ENCODE results near the gene RWDD2A.

DNA sequence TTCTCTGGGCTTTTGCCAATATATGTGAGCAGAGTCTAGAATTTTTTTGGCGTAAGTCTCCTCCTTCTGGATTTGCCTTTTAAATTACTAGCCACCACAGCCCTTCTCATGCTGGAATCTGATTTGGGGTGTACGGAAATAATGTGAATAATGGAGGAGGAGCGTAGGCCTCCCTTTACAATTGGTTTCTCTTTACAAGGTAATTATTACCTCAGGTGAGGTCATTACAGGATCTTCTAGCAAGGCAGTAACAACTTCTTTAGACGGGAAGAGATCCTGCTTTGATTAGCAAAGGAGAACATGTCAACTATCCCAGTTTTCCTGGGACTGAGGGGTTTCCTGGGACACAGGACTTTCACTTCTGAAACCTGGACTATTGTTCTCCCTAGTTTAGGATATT is 8.9 kb downstream of the RWDD2A start:
- TF ChIP-seq ISL1 (CRISPR knock-in tag; IDR thresholded peaks at IDR 0.05) (no peak), OSR1 (CRISPR knock-in tag; IDR thresholded peaks at IDR 0.05) (no peak), GLIS3 (CRISPR knock-in tag; IDR thresholded peaks at IDR 0.05) (no peak), CSRNP3 (CRISPR knock-in tag; IDR thresholded peaks at IDR 0.05) (no peak), ZFP30 (CRISPR knock-in tag; IDR thresholded peaks at IDR 0.05) (no peak), BACH2 (CRISPR knock-in tag; IDR thresholded peaks at IDR 0.05; ENCODE audit: borderline replicate concordance) (no peak), TCF4 (CRISPR knock-in tag; IDR thresholded peaks at IDR 0.05; ENCODE audit: borderline replicate concordance) (no peak), TSHZ2 (CRISPR knock-in tag; IDR thresholded peaks at IDR 0.05) (no peak), ESRRG (CRISPR knock-in tag; IDR thresholded peaks at IDR 0.05) (no peak), RARB (CRISPR knock-in tag; IDR thresholded peaks at IDR 0.05) (no peak), ZFP3 (CRISPR knock-in tag; IDR thresholded peaks at IDR 0.05) (no peak), CREB5 (CRISPR knock-in tag; IDR thresholded peaks at IDR 0.05; ENCODE audit: low read depth) (no peak), SNAI2 (CRISPR knock-in tag; IDR thresholded peaks at IDR 0.05) (no peak)
- TF ChIP-seq, protein P1, sequence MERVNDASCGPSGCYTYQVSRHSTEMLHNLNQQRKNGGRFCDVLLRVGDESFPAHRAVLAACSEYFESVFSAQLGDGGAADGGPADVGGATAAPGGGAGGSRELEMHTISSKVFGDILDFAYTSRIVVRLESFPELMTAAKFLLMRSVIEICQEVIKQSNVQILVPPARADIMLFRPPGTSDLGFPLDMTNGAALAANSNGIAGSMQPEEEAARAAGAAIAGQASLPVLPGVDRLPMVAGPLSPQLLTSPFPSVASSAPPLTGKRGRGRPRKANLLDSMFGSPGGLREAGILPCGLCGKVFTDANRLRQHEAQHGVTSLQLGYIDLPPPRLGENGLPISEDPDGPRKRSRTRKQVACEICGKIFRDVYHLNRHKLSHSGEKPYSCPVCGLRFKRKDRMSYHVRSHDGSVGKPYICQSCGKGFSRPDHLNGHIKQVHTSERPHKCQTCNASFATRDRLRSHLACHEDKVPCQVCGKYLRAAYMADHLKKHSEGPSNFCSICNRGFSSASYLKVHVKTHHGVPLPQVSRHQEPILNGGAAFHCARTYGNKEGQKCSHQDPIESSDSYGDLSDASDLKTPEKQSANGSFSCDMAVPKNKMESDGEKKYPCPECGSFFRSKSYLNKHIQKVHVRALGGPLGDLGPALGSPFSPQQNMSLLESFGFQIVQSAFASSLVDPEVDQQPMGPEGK (CRISPR knock-in tag; IDR thresholded peaks at IDR 0.05; ENCODE audit: borderline replicate concordance) = no peak
